ENCODE measurements around the gene SIGLEC8.
"Not testable (repeated sequence)": the region's sequence is repeated elsewhere in the genome, so short reads cannot be mapped to it uniquely, and the experiment has no call there.

The SIGLEC8 gene

GRCh38 chr19:51448411-51449016, 9.7 kb downstream of the SIGLEC8 start:
- DNase-seq (ENCODE audit: low read depth) = no peak
- TF ChIP-seq CTCF (IDR thresholded peaks at IDR 0.05; ENCODE audit: control insufficient read depth, insufficient read depth, low read depth, low read length, missing control alignments) = no peak
- no peak overlapping the region for H3K4me3 ChIP-seq (ENCODE audit: control insufficient read depth, low read depth, low read length)

- TF ChIP-seq CTCF (IDR thresholded peaks at IDR 0.05; ENCODE audit: control insufficient read depth, insufficient read depth, low read depth, low read length, missing control alignments) = no peak
- no peak overlapping the region for H3K4me3 ChIP-seq (ENCODE audit: control insufficient read depth, low read depth, low read length)
- DNase-seq (ENCODE audit: low read depth) = no peak
Observed at GRCh38 chr19:51448011-51448410, 10.2 kb downstream of the SIGLEC8 start.

GRCh38 chr19:51447510-51447909, 10.7 kb downstream of the SIGLEC8 start:
- H3K4me3 ChIP-seq (ENCODE audit: control insufficient read depth, low read depth, low read length); DNase-seq (ENCODE audit: low read depth): not testable (repeated sequence)

GRCh38 chr19:51441410-51442390, 16.6 kb downstream of the SIGLEC8 start:
- DNase-seq (ENCODE audit: low read depth) = no peak
- TF ChIP-seq CTCF (IDR thresholded peaks at IDR 0.05; ENCODE audit: control insufficient read depth, insufficient read depth, low read depth, low read length, missing control alignments) = no peak
- no peak overlapping the region for H3K4me3 ChIP-seq (ENCODE audit: control insufficient read depth, low read depth, low read length)

- no peak for DNase-seq (ENCODE audit: low read depth)
- TF ChIP-seq CTCF (IDR thresholded peaks at IDR 0.05; ENCODE audit: control insufficient read depth, insufficient read depth, low read depth, low read length, missing control alignments) = no peak
- H3K4me3 ChIP-seq (ENCODE audit: control insufficient read depth, low read depth, low read length) = no peak overlapping the region
Observed at GRCh38 chr19:51440846-51441409, 17.3 kb downstream of the SIGLEC8 start.

GRCh38 chr19:51440052-51440451, 18.2 kb downstream of the SIGLEC8 start:
- no peak for DNase-seq (ENCODE audit: low read depth)
- TF ChIP-seq CTCF (IDR thresholded peaks at IDR 0.05; ENCODE audit: control insufficient read depth, insufficient read depth, low read depth, low read length, missing control alignments) = no peak
- no peak overlapping the region for H3K4me3 ChIP-seq (ENCODE audit: control insufficient read depth, low read depth, low read length)

- peak; percentile 50 for TF ChIP-seq CTCF (IDR thresholded peaks at IDR 0.05; ENCODE audit: control insufficient read depth, insufficient read depth, low read depth, low read length, missing control alignments)
- DNase-seq (ENCODE audit: low read depth) = no peak
- H3K4me3 ChIP-seq (ENCODE audit: control insufficient read depth, low read depth, low read length) = no peak overlapping the region
Observed at GRCh38 chr19:51439021-51439465, 19.2 kb downstream of the SIGLEC8 start.

Measured in AG09309 (cell line).